Panc1 (cell line): ENCODE measurements around the gene KRT13. TPM values are rescaled to one million over a fixed set of nuclear protein-coding genes. Genes with fewer than 3 reads are reported as not detected.

Experiments used
- ATAC-seq: fragments of 200-7000 bp; cut with Tn5 transposase; 2 replicates; pipeline ENCODE4 v1.9.1; 2020; ENCODE audit warnings: mild to moderate bottlenecking, moderate library complexity
- BruUV-seq: library from RNA; stranded (reverse); fragments of 400-500 nt; replicated peaks from 2 replicates; lab custom pipeline; 2021; lab: Mats Ljungman, UMichigan
- CTCF ChIA-PET: fragments of 300-600 bp; sonication (Branson Sonifier 250); formaldehyde crosslinking; loops from one replicate; lab custom pipeline; 2022; ENCODE audit warnings: antibody characterized with exemption; lab: Charles Lee
- POLR2A ChIA-PET: fragments of 300-600 bp; sonication (Branson Sonifier 250); formaldehyde crosslinking; loops from one replicate; lab custom pipeline; 2022; ENCODE audit warnings: antibody characterized with exemption; lab: Charles Lee
- DNase-seq: peaks from one replicate; pipeline ENCODE4 v3.0.0-alpha.2; 2010; ENCODE audit warnings: low read depth, low spot score
- H3K27ac ChIP-seq: 2 replicates; pipeline ENCODE4 v1.5.1; 2011; ENCODE audit warnings: mild to moderate bottlenecking, low read length, inconsistent platforms
- H3K27me3 ChIP-seq: fragments of 200-500 bp; sonication (Bioruptor generic); 2 replicates; pipeline ENCODE4 v1.6.0; 2014; ENCODE audit warnings: low read length, inconsistent platforms; ENCODE audit not compliant: control insufficient read depth, insufficient read depth
- H3K36me3 ChIP-seq: fragments of 200-500 bp; sonication (Bioruptor generic); 2 replicates; pipeline ENCODE4 v1.5.1; 2014; ENCODE audit warnings: inconsistent platforms, mild to moderate bottlenecking, low read length, moderate library complexity; ENCODE audit not compliant: control insufficient read depth, insufficient read depth
- H3K4me1 ChIP-seq: 2 replicates; pipeline ENCODE4 v1.5.1; 2011; ENCODE audit warnings: inconsistent platforms, mild to moderate bottlenecking, low read length, moderate library complexity; ENCODE audit not compliant: control insufficient read depth, insufficient read depth
- H3K4me3 ChIP-seq, 2 experiments: 2 replicates each; pipeline ENCODE4 v1.5.1; 2011 to 2012; ENCODE audit warnings: low read depth in 2 of 2, low read length in 2 of 2, mild to moderate bottlenecking in 2 of 2, inconsistent platforms in 1 of 2, moderate library complexity in 1 of 2
- H3K9me3 ChIP-seq: fragments of 200-500 bp; sonication (Bioruptor generic); 2 replicates; pipeline ENCODE4 v1.5.1; 2014; ENCODE audit warnings: low read depth, mild to moderate bottlenecking, inconsistent platforms, low read length, moderate library complexity; ENCODE audit not compliant: control insufficient read depth, insufficient read depth
- CTCF ChIP-seq: fragments of 450-650 bp; IDR thresholded peaks from 2 replicates; pipeline ENCODE4 v1.5.1; 2017; ENCODE audit warnings: mild to moderate bottlenecking
- POLR2AphosphoS5 ChIP-seq: IDR thresholded peaks from 2 replicates; pipeline ENCODE4 v1.6.1; 2012; ENCODE audit warnings: mild to moderate bottlenecking, low read depth, low read length, moderate library complexity
- REST ChIP-seq, 2 experiments: IDR thresholded peaks; 2 replicates each; pipeline ENCODE4 v1.6.1; 2011 to 2012; ENCODE audit warnings: low read depth in 2 of 2, control low read depth in 1 of 2, low read length in 1 of 2, mild to moderate bottlenecking in 1 of 2, moderate library complexity in 1 of 2; ENCODE audit not compliant: insufficient read depth in 1 of 2
- SIN3A ChIP-seq: IDR thresholded peaks from 2 replicates; pipeline ENCODE4 v1.6.1; 2012; ENCODE audit warnings: low read depth, mild to moderate bottlenecking, low read length, moderate library complexity, borderline replicate concordance; ENCODE audit not compliant: insufficient read depth
- TCF7L2 ChIP-seq: IDR thresholded peaks from 2 replicates; pipeline ENCODE4 v1.6.1; 2011; ENCODE audit warnings: mild to moderate bottlenecking, low read depth, low read length, inconsistent platforms
- in situ Hi-C: cut with HindIII; loops from 2 replicates; pipeline ENCODE4 v1.10.0; 2016; ENCODE audit warnings: low sequenced_read_pairs, low pct_unique_long_range_greater_than_20kb
- intact Hi-C: fragments of 100-400 bp; cut with micrococcal nuclease; formaldehyde crosslinking; loops from one replicate; pipeline ENCODE4 v1.10.0; 2022; ENCODE audit not compliant: unreplicated experiment
- total RNA-seq: library from RNA; stranded (reverse); gene quantifications from one replicate; pipeline ENCODE4 v1.2.1, GENCODE V29; 2021; ENCODE audit not compliant: unreplicated experiment

Gene KRT13
- total RNA-seq, 1 experiment from 2014 or later, result 0.36 TPM

GRCh38 chr17:41452281-41452680, 53.1 kb downstream of the KRT13 start:
- POLR2A ChIA-PET, result no interaction called here
- H3K27me3 ChIP-seq, result no peaks in the 10 kb centered on the region
- peaks cover 5% of the 10 kb centered on the region; the same call in 1 of the 2 replicates for H3K9me3 ChIP-seq
- H3K4me1 ChIP-seq, result no peaks in the 10 kb centered on the region
- TF ChIP-seq POLR2AphosphoS5, result no peak
- TF ChIP-seq REST (IDR thresholded peaks at IDR 0.05; ENCODE audit: insufficient read depth in 1 of 2, low read depth in 2 of 2, low read length in 1 of 2), result no peak
- TF ChIP-seq CTCF, result no peak
- TF ChIP-seq TCF7L2, result no peak
- no peak for TF ChIP-seq SIN3A
- BruUV-seq, result no TSS peak
- intact Hi-C loops (no loop called here), in situ Hi-C loops (no loop called here)
- no peaks in the 10 kb centered on the region for H3K36me3 ChIP-seq
- no peak overlapping the region for H3K4me3 ChIP-seq
- CTCF ChIA-PET, result no interaction called here
- no peak for ATAC-seq
- H3K27ac ChIP-seq, result no peak overlapping the region
- DNase-seq, result no peak

- TF ChIP-seq TCF7L2 (no peak), REST (IDR thresholded peaks at IDR 0.05; ENCODE audit: insufficient read depth in 1 of 2, low read depth in 2 of 2, low read length in 1 of 2) (no peak), POLR2AphosphoS5 (no peak), CTCF (no peak), SIN3A (no peak)
- ATAC-seq, result no peak
Measured at GRCh38 chr17:41451154-41451728, 54.2 kb downstream of the KRT13 start.

More at GRCh38 chr17:41451154-41451728, 54.2 kb downstream of the KRT13 start:
- BruUV-seq, result no TSS peak
- intact Hi-C loops, result no loop called here
- ChIA-PET CTCF (no interaction called here), POLR2A (no interaction called here)
- peaks cover 5% of the 10 kb centered on the region; the same call in 1 of the 2 replicates for H3K9me3 ChIP-seq
- no peaks in the 10 kb centered on the region for H3K27me3 ChIP-seq
- no peaks in the 10 kb centered on the region for H3K36me3 ChIP-seq
- no peaks in the 10 kb centered on the region for H3K4me1 ChIP-seq
- H3K4me3 ChIP-seq, result no peak overlapping the region
- in situ Hi-C loops, result no loop called here
- DNase-seq, result no peak
- H3K27ac ChIP-seq, result no peak overlapping the region
